GM18951 (cell line): ENCODE data around the gene CLCN4.

Experiments used
- POLR2A ChIP-seq: IDR thresholded peaks from 4 replicates; pipeline ENCODE4 v1.6.1; 2011; ENCODE audit warnings: mild to moderate bottlenecking; ENCODE audit not compliant: insufficient read length, insufficient read depth; ENCODE audit errors: extremely low read depth
- in situ Hi-C: fragments of 300-500 bp; cut with MboI; formaldehyde crosslinking; loops from one replicate; pipeline ENCODE4 v1.12.0; 2022; ENCODE audit warnings: low sequenced_read_pairs, mixed read lengths, inconsistent platforms; ENCODE audit not compliant: unreplicated experiment

Gene CLCN4

GRCh38 chrX:10254739-10255138 is 98.0 kb downstream of the CLCN4 start:
- in situ Hi-C loops, result no loop called here

DNA sequence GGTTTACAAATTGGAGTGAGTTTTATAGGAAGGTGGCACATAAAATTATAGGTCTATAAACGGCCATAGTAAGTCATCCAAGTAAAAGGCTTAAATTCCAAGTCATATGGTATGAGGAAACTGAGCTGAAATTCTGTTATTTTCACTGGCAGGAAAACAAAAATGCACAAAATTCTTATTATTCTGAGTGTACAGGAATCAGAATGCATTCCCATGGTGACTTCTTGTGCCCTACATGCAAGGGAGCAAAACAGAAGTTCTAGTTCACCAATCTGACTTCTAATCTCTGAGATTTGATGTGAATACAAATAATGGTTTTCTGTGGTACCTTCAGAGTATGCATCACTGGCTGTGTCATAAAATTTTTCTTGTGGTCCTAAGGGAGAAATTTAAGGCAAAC is 102.9 kb downstream of the CLCN4 start:
- no peak for TF ChIP-seq POLR2A
- in situ Hi-C loops, result no loop called here

More at GRCh38 chrX:10254739-10255138, 98.0 kb downstream of the CLCN4 start:
- TF ChIP-seq POLR2A, result no peak

GRCh38 chrX:10265775-10266174 is 109.0 kb downstream of the CLCN4 start:
- in situ Hi-C loops, result no loop called here
- no peak for TF ChIP-seq POLR2A

DNA sequence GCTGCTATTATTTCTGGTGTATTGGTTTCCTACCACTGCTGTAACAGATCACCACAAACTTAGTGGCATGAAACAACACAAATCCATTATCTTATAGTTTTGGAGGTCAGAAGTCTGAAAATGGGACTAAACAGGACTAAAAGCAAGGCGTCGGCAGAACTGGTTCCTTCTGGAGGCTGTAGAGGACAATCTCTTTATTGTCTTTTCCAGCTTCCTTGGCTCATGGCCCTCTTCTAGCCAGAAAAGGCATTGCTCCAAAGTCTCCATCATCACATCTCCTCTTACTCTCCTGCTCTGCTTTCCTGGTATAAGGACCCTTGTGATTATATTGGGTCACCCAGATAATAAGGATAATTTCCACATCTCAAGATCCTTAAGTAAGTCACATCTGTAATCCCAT is 121.9 kb downstream of the CLCN4 start:
- no peak for TF ChIP-seq POLR2A
- in situ Hi-C loops, result no loop called here

GRCh38 chrX:10280071-10280470 is 123.3 kb downstream of the CLCN4 start:
- TF ChIP-seq POLR2A, result no peak
- in situ Hi-C loops, result no loop called here

GRCh38 chrX:10282490-10282889 is 125.7 kb downstream of the CLCN4 start:
- in situ Hi-C loops, result no loop called here

GRCh38 chrX:10286195-10286594 is 129.4 kb downstream of the CLCN4 start:
- in situ Hi-C loops, result no loop called here
- TF ChIP-seq POLR2A, result no peak

More at GRCh38 chrX:10282490-10282889, 125.7 kb downstream of the CLCN4 start:
- TF ChIP-seq POLR2A, result no peak
